ENCODE results near the gene CCDC116. TPM values are rescaled to one million over a fixed set of nuclear protein-coding genes. Genes with fewer than 3 reads are reported as not detected.

CCDC116 gene
- under 1 TPM; 0.46 to 0.84 TPM for total RNA-seq
- 0.53 TPM for polyA plus RNA-seq (2013, experiment 1 of 2)
- 0.41 TPM for polyA plus RNA-seq (2013, experiment 2 of 2)
- long read RNA-seq, experiment 1 = 0 reads
- long read RNA-seq, experiment 2 = 0 reads
- long read RNA-seq, experiment 3, partial matches to known transcripts = 0 of 1 reads
- long read RNA-seq, experiment 3, other reads (novel, unspliced or antisense) = 1 of 1 reads
- long read RNA-seq, experiment 4 = 0 reads

GRCh38 chr22:21632237-21632895 lies at the start of gene CCDC116:
Gene CCDC116 (plus strand): TSS chr22:21632760. CDS start chr22:21633182, 422 bp downstream.
- 86 to 89% methylated on average over 10 to 27 of the region's 27 CpGs for WGBS, 2 experiments (ENCODE audit: insufficient coverage in 1 of 2, insufficient read length in 1 of 2)

GRCh38 chr22:21582801-21583740 lies 49.5 kb upstream of the CCDC116 start:
- H3K36me3 Mint-ChIP-seq (ENCODE audit: low read depth) = peaks cover 19% of the 10 kb centered on the region
- no peaks in the 10 kb centered on the region for H3K27me3 ChIP-seq (ENCODE audit: control insufficient read depth, insufficient read depth, low read length, poor library complexity, severe bottlenecking)
- H3K27me3 Mint-ChIP-seq (ENCODE audit: insufficient read depth) = no peaks in the 10 kb centered on the region
- no peak for TF ChIP-seq CTCF (conservative IDR thresholded peaks at IDR 0.05)
- no peak overlapping the region for H3K27ac Mint-ChIP-seq
- peaks cover 24% of the 10 kb centered on the region for H3K36me3 ChIP-seq (ENCODE audit: control insufficient read depth, insufficient read depth, low read length)
- WGBS, 2 experiments (ENCODE audit: insufficient coverage in 1 of 2, insufficient read length in 1 of 2) = 95 to 99% methylated on average over 9 to 10 of the region's 10 CpGs
- peaks cover 1% of the 10 kb centered on the region for H3K4me1 Mint-ChIP-seq
- no peaks in the 10 kb centered on the region for H3K9me3 ChIP-seq (ENCODE audit: control insufficient read depth, low read length)
- H3K4me3 Mint-ChIP-seq = no peak overlapping the region
- DNase-seq = no peak
- no peak overlapping the region for H3K27ac ChIP-seq (ENCODE audit: low read depth, low read length)
- H3K9me3 Mint-ChIP-seq = no peaks in the 10 kb centered on the region
- no peak overlapping the region for H3K9ac ChIP-seq (ENCODE audit: extremely low read depth, low read length, poor library complexity, severe bottlenecking)
- H3K4me3 ChIP-seq (ENCODE audit: low read length) = no peak overlapping the region
- H3K4me1 ChIP-seq (ENCODE audit: control insufficient read depth, insufficient read depth, low read length) = no peaks in the 10 kb centered on the region

More at GRCh38 chr22:21632237-21632895, at the start of gene CCDC116:
- no peak for TF ChIP-seq CTCF (conservative IDR thresholded peaks at IDR 0.05)
- no peak within 1 kb of the TSS for H3K27ac ChIP-seq (ENCODE audit: low read depth, low read length)
- peaks cover 5% of the 10 kb centered on the region for H3K4me1 Mint-ChIP-seq
- DNase-seq = peak; percentile 86
- H3K9ac ChIP-seq (ENCODE audit: extremely low read depth, low read length, poor library complexity, severe bottlenecking) = no peak within 1 kb of the TSS
- peaks cover 15% of the 10 kb centered on the region for H3K27me3 Mint-ChIP-seq (ENCODE audit: insufficient read depth)
- no peaks in the 10 kb centered on the region for H3K9me3 ChIP-seq (ENCODE audit: control insufficient read depth, low read length)
- no peak within 1 kb of the TSS for H3K4me3 ChIP-seq (ENCODE audit: low read length)
- H3K36me3 Mint-ChIP-seq (ENCODE audit: low read depth) = peaks cover 9% of the 10 kb centered on the region
- peaks cover 2% of the 10 kb centered on the region for H3K9me3 Mint-ChIP-seq
- no peaks in the 10 kb centered on the region for H3K27me3 ChIP-seq (ENCODE audit: control insufficient read depth, insufficient read depth, low read length, poor library complexity, severe bottlenecking)
- no peaks in the 10 kb centered on the region for H3K4me1 ChIP-seq (ENCODE audit: control insufficient read depth, insufficient read depth, low read length)
- no peak within 1 kb of the TSS for H3K27ac Mint-ChIP-seq
- peaks cover 8% of the 10 kb centered on the region for H3K36me3 ChIP-seq (ENCODE audit: control insufficient read depth, insufficient read depth, low read length)
- H3K4me3 Mint-ChIP-seq = no peak within 1 kb of the TSS

- 94 to 100% methylated on average over 1 to 2 of the region's 2 CpGs for WGBS, 2 experiments (ENCODE audit: insufficient coverage in 1 of 2, insufficient read length in 1 of 2)
These were observed 47.2 kb upstream of the CCDC116 start for GRCh38 chr22:21585389-21585788.

More at GRCh38 chr22:21585389-21585788, 47.2 kb upstream of the CCDC116 start:
- H3K9me3 Mint-ChIP-seq = no peaks in the 10 kb centered on the region
- no peak overlapping the region for H3K4me3 ChIP-seq (ENCODE audit: low read length)
- peaks cover 21% of the 10 kb centered on the region for H3K36me3 Mint-ChIP-seq (ENCODE audit: low read depth)
- peaks cover 27% of the 10 kb centered on the region for H3K36me3 ChIP-seq (ENCODE audit: control insufficient read depth, insufficient read depth, low read length)
- no peak overlapping the region for H3K4me3 Mint-ChIP-seq
- no peaks in the 10 kb centered on the region for H3K27me3 Mint-ChIP-seq (ENCODE audit: insufficient read depth)
- H3K4me1 ChIP-seq (ENCODE audit: control insufficient read depth, insufficient read depth, low read length) = no peaks in the 10 kb centered on the region
- H3K9me3 ChIP-seq (ENCODE audit: control insufficient read depth, low read length) = no peaks in the 10 kb centered on the region
- peaks cover 6% of the 10 kb centered on the region for H3K4me1 Mint-ChIP-seq
- no peak for TF ChIP-seq CTCF (conservative IDR thresholded peaks at IDR 0.05)
- no peak for DNase-seq
- no peak overlapping the region for H3K9ac ChIP-seq (ENCODE audit: extremely low read depth, low read length, poor library complexity, severe bottlenecking)
- no peaks in the 10 kb centered on the region for H3K27me3 ChIP-seq (ENCODE audit: control insufficient read depth, insufficient read depth, low read length, poor library complexity, severe bottlenecking)
- no peak overlapping the region for H3K27ac ChIP-seq (ENCODE audit: low read depth, low read length)
- H3K27ac Mint-ChIP-seq = peak overlapping the region; percentile 12
